ENCODE results near the gene DTX3.
A peak's percentile ranks its signal among the peaks of the same experiment; 100 is the strongest.

The DTX3 gene

GRCh38 chr12:57621497-57622292 lies 17.1 kb downstream of the DTX3 start:
- H3K27ac ChIP-seq, result no peak overlapping the region
- H3K4me3 ChIP-seq, result peak overlapping the region; percentile 72
- peak; percentile 70 for DNase-seq (ENCODE audit: low spot score)
- TF ChIP-seq CTCF (IDR thresholded peaks at IDR 0.05), result peak; percentile 96

GRCh38 chr12:57622293-57623245 lies 17.9 kb downstream of the DTX3 start:
- peak; percentile 66 for DNase-seq (ENCODE audit: low spot score)
- Histone ChIP-seq H3K27ac (no peak overlapping the region), H3K4me3 (no peak overlapping the region)
- no peak for TF ChIP-seq CTCF (IDR thresholded peaks at IDR 0.05)

GRCh38 chr12:57623385-57623784 lies 18.8 kb downstream of the DTX3 start:
- no peak for TF ChIP-seq CTCF (IDR thresholded peaks at IDR 0.05)
- H3K27ac ChIP-seq, result no peak overlapping the region
- no peak overlapping the region for H3K4me3 ChIP-seq
- DNase-seq (ENCODE audit: low spot score), result no peak

- Histone ChIP-seq H3K27ac (no peak overlapping the region), H3K4me3 (no peak overlapping the region)
- peak; percentile 22 for DNase-seq (ENCODE audit: low spot score)
- no peak for TF ChIP-seq CTCF (IDR thresholded peaks at IDR 0.05)
Measured at GRCh38 chr12:57623811-57624390, 19.3 kb downstream of the DTX3 start.

GRCh38 chr12:57624441-57625220 lies 20.0 kb downstream of the DTX3 start:
- Histone ChIP-seq H3K27ac (no peak overlapping the region), H3K4me3 (no peak overlapping the region)
- no peak for TF ChIP-seq CTCF (IDR thresholded peaks at IDR 0.05)
- DNase-seq (ENCODE audit: low spot score), result peak; percentile 36

- TF ChIP-seq CTCF (IDR thresholded peaks at IDR 0.05), result no peak
- peak; percentile 55 for DNase-seq (ENCODE audit: low spot score)
- Histone ChIP-seq H3K27ac (no peak overlapping the region), H3K4me3 (no peak overlapping the region)
Measured at GRCh38 chr12:57625261-57626032, 20.8 kb downstream of the DTX3 start.
